Measurements from ENCODE around the gene IKZF2.
A peak's percentile ranks its signal among the peaks of the same experiment; 100 is the strongest.

The IKZF2 gene

GRCh38 chr2:213151437-213152064 is at the start of gene IKZF2:
Gene IKZF2 (minus strand): TSS chr2:213151612. CDS start chr2:213148629, 2,983 bp downstream.
- DNase-seq, result peak; percentile 86

GRCh38 chr2:213199871-213200270 is 48.5 kb upstream of the IKZF2 start:
- no peak for DNase-seq

GRCh38 chr2:213189001-213189899 is 37.8 kb upstream of the IKZF2 start:
- no peak for DNase-seq

- no peak for DNase-seq
These were observed 37.1 kb upstream of the IKZF2 start for GRCh38 chr2:213188533-213188867.

GRCh38 chr2:213187833-213188532 is 36.6 kb upstream of the IKZF2 start:
- DNase-seq, result no peak

- no peak for DNase-seq
These were observed 36.0 kb upstream of the IKZF2 start for GRCh38 chr2:213187386-213187785.

- DNase-seq, result no peak
These were observed 33.9 kb upstream of the IKZF2 start for GRCh38 chr2:213185147-213185822.

GRCh38 chr2:213181712-213182111 is 30.3 kb upstream of the IKZF2 start:
- DNase-seq, result no peak

- no peak for DNase-seq
These were observed 26.3 kb upstream of the IKZF2 start for GRCh38 chr2:213177679-213178078.

GRCh38 chr2:213175673-213176247 is 24.3 kb upstream of the IKZF2 start:
- DNase-seq, result no peak

GRCh38 chr2:213172641-213173040 is 21.2 kb upstream of the IKZF2 start:
- DNase-seq, result no peak

GRCh38 chr2:213171147-213171546 is 19.7 kb upstream of the IKZF2 start:
- no peak for DNase-seq

- no peak for DNase-seq
These were observed 16.0 kb upstream of the IKZF2 start for GRCh38 chr2:213167271-213167930.

GRCh38 chr2:213166109-213166508 is 14.7 kb upstream of the IKZF2 start:
- no peak for DNase-seq

- DNase-seq, result no peak
These were observed 12.9 kb upstream of the IKZF2 start for GRCh38 chr2:213164263-213164662.

- DNase-seq, result no peak
These were observed 11.2 kb upstream of the IKZF2 start for GRCh38 chr2:213162516-213163118.

GRCh38 chr2:213161759-213162515 is 10.5 kb upstream of the IKZF2 start:
- no peak for DNase-seq

GRCh38 chr2:213159768-213160167 is 8.4 kb upstream of the IKZF2 start:
- no peak for DNase-seq

GRCh38 chr2:213157242-213157641 is 5.8 kb upstream of the IKZF2 start:
- DNase-seq, result no peak

GRCh38 chr2:213156717-213157116 is 5.3 kb upstream of the IKZF2 start:
- no peak for DNase-seq

GRCh38 chr2:213152888-213153287 is 1.5 kb upstream of the IKZF2 start:
- DNase-seq, result no peak

All from NCI-H774 (cell line).